Activated CD8-positive, alpha-beta memory T cell treated with anti-CD3 and anti-CD28 coated beads for 36 hours (primary cell): ENCODE measurements around the gene HIPK2. TPM values are rescaled to one million over a fixed set of nuclear protein-coding genes. Genes with fewer than 3 reads are reported as not detected.

Experiments used
- CTCF ChIA-PET: fragments of 350-600 bp; sonication (Branson Sonifier 250); formaldehyde crosslinking; loops from one replicate; lab custom pipeline; 2021; ENCODE audit warnings: antibody characterized with exemption; lab: Charles Lee
- POLR2A ChIA-PET: fragments of 350-600 bp; sonication (Branson Sonifier 250); formaldehyde crosslinking; loops from one replicate; lab custom pipeline; 2021; ENCODE audit warnings: antibody characterized with exemption; lab: Charles Lee
- total RNA-seq, 2 experiments: library from RNA; stranded (reverse); gene quantifications; one replicate each; pipeline ENCODE4 v1.2.3, GENCODE V29; 2021

The HIPK2 gene
- total RNA-seq, 2 experiments from 2014 or later = 18.7 to 19.9 TPM

DNA sequence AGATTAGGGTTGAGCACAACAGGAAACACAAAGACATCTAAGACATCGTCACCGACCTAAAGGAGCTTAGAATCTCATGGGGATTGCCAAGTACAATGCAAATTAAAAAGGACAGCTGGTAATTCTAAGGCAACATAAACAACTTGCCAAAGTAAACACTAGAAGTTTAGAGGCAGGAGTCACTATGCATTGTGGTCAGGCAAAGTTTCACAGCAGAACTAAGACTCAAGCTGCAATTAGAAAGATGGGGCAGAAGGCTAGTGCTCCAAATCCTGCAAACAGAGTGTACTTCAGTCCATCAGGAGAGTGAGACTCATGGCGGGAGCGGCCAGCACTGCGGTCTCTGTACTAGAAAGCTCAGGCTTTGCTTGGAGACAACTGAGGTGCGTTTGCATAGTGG, 52.7 kb downstream of the HIPK2 start:
- CTCF ChIA-PET = no interaction called here
- POLR2A ChIA-PET = no interaction called here

DNA sequence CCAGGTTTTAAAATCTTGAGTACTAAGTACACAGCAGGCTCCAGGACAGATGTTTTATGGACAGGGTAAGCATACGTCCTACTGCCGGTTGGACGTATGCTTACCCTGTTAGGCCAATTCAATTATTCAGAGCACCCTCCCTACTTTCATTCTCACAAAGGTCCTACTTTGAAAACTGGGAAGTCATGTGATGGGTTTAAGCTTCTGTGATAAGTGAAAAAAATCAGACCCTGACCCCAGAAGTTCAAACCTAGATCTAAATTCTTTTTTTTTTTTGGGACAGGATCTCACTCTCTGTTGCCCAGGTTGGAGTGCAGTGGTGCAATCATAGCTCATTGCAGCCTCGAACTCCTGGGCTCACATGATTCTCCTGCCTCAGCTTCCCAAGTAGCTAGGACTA, 55.2 kb downstream of the HIPK2 start:
- ChIA-PET POLR2A (no interaction called here), CTCF (no interaction called here)

DNA sequence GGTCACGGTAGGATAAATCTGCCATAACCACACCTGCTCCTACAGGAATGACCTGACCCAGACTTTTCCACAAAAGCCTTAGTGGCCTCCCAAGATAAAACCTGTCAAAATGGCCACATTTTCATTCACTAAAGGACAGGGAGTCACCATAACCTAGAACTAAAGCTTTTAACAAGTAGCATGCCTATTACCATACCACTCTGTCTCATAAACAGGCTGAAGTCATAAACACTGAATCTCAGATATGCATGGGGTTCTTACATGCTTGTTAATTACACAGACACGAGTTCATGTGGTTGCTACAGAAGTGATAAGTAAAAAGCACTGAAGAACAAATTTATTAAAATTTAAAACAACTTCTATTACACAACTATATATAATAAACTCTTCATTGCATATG, 56.0 kb downstream of the HIPK2 start:
- POLR2A ChIA-PET = no interaction called here

GRCh38 chr7:139721417-139721816, 56.4 kb downstream of the HIPK2 start:
- POLR2A ChIA-PET = no interaction called here

More for the DNA sequence above, 56.0 kb downstream of the HIPK2 start:
- CTCF ChIA-PET = no interaction called here

DNA sequence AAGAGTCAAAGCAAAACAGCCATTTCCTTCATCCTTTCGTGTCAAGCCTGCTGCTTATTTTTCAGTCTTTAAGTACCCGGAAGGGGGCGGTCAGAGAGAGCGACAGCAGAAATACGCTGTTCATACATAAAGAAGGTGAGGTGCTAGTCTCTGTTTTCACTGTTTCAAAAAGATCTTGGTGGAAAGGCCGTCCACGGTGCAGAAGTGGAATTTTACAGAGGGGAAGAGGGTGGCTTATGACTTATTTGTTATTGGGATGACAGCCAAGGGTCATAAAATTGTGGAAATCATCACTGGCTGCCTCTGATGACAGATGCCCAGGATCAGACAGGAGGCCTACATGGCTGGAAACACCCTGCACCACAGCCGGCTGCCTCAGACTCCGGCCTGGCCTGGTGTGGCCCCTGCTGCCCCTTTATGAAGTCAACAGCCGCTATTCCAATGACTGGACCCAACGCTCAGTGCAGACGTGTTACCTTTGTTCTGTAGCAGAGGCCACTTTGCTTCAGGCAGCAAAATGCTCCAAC, 57.0 kb downstream of the HIPK2 start:
- CTCF ChIA-PET = no interaction called here
- POLR2A ChIA-PET = no interaction called here

More at GRCh38 chr7:139721417-139721816, 56.4 kb downstream of the HIPK2 start:
- CTCF ChIA-PET = no interaction called here

- POLR2A ChIA-PET = no interaction called here
- CTCF ChIA-PET = interaction anchor here (1.0 kb wide), 1 partner anchor 74 kb away, joined by 4 read pairs; no protein-coding TSS in a partner anchor
Measured at GRCh38 chr7:139720186-139720585, 57.6 kb downstream of the HIPK2 start.

- POLR2A ChIA-PET = no interaction called here
- CTCF ChIA-PET = interaction anchor here (0.6 kb wide), 1 partner anchor 97 kb away, joined by 4 read pairs; no protein-coding TSS in a partner anchor
Measured at GRCh38 chr7:139718859-139719258, 58.9 kb downstream of the HIPK2 start.

DNA sequence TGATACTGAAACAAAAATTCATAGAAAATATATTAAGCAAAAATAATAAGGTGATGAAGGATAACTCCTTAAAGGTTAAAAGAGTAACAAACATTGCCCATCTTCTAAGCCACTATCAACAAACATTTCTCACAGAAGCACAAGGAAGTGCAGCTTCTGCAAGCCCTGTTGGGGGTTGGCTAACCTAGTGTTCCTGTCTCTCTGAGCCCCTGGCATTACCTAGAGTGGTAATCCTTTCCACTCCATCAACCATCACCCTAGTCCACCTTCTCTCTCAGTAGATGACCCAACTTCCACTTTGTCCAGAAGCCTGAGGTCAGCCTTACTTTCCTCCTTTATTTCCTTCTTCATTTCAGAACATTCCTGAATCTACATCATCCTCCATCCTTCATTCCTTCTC, 59.7 kb downstream of the HIPK2 start:
- ChIA-PET POLR2A (no interaction called here), CTCF (no interaction called here)

DNA sequence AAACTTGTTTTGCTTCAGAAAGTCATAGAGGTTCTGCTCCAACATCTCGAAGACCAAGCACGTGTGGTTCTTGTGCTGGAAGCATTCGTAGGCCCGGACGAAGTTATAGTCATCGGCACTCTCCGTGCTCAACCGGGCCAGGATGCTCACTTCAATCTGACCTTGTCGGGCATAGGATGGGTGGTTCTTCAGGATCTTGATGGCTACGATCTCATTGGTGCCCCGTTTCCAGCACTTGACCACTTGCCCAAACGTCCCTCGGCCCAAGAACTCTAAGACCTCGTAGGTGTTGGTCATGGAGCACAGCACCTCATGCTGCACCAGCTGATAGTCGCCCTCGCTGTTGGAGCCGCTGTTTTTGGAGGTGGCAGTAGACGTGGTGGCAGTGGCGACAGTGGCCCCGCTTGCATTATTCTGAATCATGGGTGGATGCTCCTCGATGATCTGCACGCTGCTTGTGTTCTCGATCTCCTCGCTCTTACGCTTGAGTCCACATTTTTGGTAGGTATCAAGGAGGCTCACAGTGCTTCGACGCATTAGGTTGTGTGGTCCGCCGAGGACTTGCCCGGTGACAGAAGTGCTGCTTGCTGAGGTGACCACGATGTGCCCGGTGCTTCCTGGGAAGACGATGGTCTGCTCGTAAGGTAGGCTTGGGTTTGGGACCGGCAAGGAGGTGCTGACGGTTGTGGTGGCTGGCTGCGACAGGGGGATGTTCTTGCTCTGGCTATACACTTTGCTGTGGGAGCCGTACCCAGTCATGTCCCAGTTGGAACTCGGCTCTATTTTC, 61.4 kb downstream of the HIPK2 start:
- CTCF ChIA-PET = no interaction called here
- POLR2A ChIA-PET = no interaction called here

DNA sequence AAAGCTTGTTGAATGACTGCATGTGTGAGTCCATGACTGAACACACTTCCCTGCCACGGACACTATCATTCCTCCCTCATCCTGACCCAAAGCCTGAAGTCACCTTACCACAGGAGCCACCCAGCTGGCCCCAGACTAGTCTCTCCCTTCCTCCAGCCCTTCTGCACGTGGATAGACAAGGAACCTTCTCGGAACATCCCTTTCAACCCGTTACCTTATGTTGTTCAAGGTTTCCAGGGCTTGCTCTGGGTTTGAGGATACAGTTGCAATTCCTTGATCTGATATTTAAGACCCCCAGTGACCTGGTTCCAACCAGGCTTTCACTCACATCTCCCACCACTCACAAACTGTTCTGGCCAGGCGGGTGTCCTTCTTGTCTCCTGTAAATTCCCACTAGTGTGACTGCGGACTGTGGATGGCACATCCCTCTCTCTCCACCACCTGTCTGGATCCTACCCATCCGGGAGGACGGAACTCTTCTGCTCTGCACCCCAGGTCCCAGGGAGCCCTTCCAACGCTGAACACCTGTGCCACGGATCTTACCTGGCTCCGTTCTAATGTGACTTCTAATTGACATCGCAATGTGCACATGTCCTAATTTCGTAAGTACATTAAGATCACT, 62.5 kb downstream of the HIPK2 start:
- POLR2A ChIA-PET = no interaction called here
- CTCF ChIA-PET = no interaction called here

GRCh38 chr7:139714163-139714901, 63.5 kb downstream of the HIPK2 start:
- ChIA-PET POLR2A (no interaction called here), CTCF (no interaction called here)

DNA sequence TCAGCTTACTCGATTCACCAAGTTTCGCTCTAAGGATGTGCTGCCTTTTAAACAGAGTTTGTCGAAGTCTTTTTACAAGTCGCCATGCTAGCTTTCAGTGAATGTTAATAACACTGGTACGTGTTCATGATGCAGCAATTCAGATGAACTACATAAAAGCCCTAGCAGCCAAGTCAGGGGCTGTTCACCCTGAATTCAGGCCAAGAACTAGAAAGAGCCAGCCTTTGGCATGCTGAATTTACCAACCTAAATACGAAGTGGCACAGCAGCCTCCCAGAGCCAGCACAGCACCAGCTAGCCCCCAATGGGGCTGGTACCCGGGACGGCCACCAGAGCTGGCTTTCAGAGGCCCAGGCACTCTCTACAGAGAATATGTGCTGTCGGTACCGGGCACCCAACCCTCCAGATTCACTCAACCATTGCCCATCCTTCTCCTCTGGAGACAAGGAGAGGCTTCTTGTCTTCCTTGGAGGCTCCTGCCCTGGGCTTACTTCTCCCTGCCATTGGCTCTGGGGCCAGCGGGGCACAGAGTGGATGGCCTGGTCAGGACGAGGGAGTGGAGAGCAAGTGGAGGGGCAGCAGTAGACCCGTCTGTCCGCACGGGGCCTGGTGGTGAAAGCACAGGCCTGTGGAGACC, 64.2 kb downstream of the HIPK2 start:
- ChIA-PET CTCF (no interaction called here), POLR2A (no interaction called here)

- ChIA-PET POLR2A (no interaction called here), CTCF (no interaction called here)
Measured at GRCh38 chr7:139713061-139713460, 64.7 kb downstream of the HIPK2 start.

- CTCF ChIA-PET = no interaction called here
- POLR2A ChIA-PET = no interaction called here
Measured at GRCh38 chr7:139711991-139712743, 65.6 kb downstream of the HIPK2 start.

GRCh38 chr7:139710036-139710435, 67.8 kb downstream of the HIPK2 start:
- CTCF ChIA-PET = no interaction called here
- POLR2A ChIA-PET = no interaction called here

- ChIA-PET CTCF (no interaction called here), POLR2A (no interaction called here)
Measured at GRCh38 chr7:139709485-139709884, 68.3 kb downstream of the HIPK2 start.

DNA sequence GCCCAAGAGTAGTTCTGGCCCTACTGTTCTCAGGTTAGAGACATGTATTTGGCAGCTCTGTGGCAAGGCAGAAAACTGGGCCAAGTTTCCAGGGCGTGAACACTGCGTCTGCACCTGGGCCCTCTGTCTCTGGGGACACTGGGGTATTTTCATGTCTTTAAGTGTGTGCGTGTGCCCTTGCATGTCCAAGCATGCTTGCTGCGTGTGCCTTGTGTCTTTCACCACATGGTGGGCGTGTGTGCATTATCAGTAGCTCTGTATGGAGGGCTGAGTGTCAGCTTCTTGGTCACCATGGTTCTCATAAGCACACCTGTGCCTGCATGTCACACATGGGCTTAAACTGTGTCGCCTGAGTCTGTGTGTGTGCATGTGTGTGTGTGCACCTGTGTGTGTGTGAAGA, 69.3 kb downstream of the HIPK2 start:
- POLR2A ChIA-PET = no interaction called here
- CTCF ChIA-PET = interaction anchor here (0.5 kb wide), 1 partner anchor 229 kb away, joined by 3 read pairs; no protein-coding TSS in a partner anchor

DNA sequence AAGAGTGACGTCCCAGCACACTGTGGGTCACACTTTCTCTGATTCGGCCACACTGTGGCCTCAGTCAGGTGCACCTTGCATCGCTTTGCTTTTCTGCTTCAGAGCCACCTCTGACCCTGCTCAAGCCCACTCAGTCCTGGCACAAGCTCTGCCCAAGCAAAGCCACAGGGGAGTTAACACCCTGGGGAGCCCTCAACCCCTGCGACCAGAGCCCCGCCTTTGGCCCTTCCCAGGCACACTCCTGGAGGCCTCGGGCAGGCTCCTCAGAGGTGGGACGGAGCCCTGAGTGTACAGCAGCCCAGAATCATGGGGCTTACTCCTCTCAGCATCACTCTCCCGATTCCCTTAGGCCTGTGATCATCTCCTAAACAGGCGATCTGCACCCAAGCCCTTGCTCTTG, 71.0 kb downstream of the HIPK2 start:
- CTCF ChIA-PET = no interaction called here

DNA sequence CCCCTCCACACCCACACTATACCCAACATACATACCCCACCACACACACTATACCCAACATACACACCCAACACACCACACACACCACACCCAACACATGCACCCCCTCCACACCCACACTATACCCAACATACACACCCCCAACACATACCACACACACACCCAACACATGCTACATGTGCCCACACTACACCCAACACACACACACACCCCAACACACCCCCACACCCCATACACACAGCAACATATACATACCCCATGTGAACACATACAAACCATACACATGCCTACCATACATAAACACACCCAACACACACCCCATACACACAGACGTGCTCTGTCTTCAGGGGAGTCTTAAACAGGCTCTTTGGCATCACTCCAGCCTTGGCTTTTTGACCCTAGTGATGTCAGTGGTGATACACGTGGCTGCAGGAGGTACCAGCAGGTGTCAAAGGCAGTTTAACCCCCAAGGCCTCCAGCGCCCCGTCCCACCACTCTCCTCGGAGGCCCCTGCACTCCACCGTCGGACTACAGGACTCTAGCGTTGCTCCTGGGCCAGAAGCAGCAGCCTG, 73.4 kb downstream of the HIPK2 start:
- POLR2A ChIA-PET = no interaction called here
- CTCF ChIA-PET = no interaction called here

More for the DNA sequence above, 71.0 kb downstream of the HIPK2 start:
- POLR2A ChIA-PET = no interaction called here
